22Rv1 (cell line): ENCODE results near the gene NFIX.

Experiments
- CTCF ChIP-seq: fragments of 450-650 bp; IDR thresholded peaks from 2 replicates; pipeline ENCODE4 v1.5.1; 2017; ENCODE audit warnings: mild to moderate bottlenecking
- ZFX ChIP-seq: fragments of 450-650 bp; IDR thresholded peaks from 2 replicates; pipeline ENCODE4 v1.6.1; 2017; ENCODE audit warnings: antibody characterized with exemption, borderline replicate concordance

GRCh38 chr19:13074378-13074777, 79.1 kb downstream of the NFIX start:
- TF ChIP-seq CTCF (no peak), ZFX (no peak)
